IPS-NIHi7 (cell line): Measurements from ENCODE around the gene AFTPH.
"Not testable (repeated sequence)": the region's sequence is repeated elsewhere in the genome, so short reads cannot be mapped to it uniquely, and the experiment has no call there.

Experiments
- DNase-seq: peaks from one replicate; pipeline ENCODE4 v3.0.0; 2012; ENCODE audit warnings: mixed read lengths; ENCODE audit errors: extremely low spot score

Gene AFTPH

DNA sequence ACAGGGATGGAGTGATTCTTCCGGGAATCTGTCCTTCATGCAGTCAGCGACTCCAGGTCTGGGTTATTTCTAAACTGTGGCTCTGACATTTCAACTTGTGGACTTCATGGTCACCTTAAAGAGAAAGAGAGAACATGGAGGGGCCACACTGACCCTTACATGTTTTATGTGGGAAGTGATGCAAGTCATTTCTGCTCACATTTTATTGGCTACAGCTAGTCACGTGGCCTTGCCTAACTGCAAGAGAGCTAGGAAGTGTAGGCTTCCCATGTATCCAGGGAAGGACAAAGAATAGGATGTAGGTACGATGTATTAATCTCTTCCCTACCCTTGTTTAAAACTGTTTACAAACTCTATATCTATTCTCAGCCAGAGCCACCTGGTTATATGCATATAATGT is 30.3 kb upstream of the AFTPH start:
- no peak for DNase-seq

DNA sequence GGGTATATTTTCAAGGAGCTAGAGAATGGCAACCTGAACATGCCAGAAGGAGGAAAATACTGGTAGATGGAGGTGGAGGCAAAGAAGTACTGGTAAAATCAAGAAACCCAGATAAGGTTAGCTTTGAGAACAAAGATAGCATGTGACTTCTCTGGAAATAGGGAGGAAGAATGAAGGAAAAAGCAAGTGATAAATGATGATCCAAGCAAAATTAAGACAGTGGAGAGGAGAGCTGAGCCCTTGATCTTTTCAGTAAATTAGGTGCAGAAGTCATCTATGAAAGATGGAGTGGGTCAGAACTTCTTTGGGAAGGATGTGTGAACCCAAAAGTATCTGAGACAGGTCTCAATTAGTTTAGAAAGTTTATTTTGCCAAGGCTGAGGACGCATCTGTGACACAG is 25.7 kb upstream of the AFTPH start:
- DNase-seq: no peak

DNA sequence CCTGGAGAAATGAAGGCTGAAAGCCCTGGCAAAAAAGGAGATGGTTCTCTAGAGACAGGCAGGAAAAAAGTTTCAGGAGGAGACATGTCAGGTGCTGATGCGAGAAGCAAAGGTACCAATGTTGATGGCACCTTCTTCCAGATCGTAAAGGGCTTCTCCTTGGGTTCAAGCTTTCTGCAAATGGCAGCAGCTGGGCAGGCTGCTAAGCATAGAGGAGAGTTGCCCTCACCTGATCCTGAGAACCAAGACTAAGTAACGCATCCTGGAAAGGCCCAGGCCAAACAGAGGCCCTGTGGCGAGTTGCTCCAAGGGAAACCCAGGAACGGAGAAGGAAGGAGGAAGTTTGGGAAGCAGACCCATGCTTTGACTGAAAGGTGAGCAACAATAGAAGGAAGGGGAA is 23.6 kb upstream of the AFTPH start:
- DNase-seq: no peak

DNA sequence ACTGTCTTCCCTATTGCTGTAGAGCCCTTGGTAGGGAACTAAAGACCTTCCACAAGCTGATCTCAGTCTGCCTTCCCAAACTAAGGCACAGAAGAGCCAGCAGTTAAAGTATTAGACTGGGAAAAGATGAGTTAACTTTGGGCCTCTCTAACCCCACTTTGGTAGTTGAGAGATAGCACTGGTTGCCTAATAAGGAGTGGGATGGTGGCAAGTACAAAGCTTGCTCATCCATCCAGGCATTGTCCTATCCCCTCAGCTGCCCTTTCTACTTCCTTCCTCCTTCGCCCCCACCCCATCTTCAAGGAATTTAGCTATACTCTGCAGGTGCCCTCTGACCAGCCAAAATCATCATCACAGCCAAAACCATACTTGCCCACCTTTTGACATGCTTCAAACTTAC is 22.2 kb upstream of the AFTPH start:
- DNase-seq: no peak

DNA sequence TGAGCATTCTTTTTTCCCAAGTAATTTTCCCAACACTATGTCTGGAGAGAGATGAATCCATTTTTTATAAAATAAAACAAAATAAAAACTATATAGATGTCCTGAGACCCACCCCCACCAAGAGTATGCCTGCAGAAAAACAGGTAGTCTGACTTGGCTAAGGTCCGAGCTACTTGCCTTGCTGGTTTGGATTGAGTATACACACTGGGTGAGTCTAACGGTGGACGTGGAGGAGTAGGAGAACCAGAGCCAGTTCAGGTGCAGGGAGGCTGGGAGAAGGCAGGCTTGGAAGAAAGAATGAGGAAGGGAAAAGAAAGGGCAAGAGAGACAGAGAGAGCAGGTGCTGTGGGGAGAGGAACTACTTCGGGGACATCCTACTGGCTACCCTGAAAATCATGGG is 21.3 kb upstream of the AFTPH start:
- no peak for DNase-seq

DNA sequence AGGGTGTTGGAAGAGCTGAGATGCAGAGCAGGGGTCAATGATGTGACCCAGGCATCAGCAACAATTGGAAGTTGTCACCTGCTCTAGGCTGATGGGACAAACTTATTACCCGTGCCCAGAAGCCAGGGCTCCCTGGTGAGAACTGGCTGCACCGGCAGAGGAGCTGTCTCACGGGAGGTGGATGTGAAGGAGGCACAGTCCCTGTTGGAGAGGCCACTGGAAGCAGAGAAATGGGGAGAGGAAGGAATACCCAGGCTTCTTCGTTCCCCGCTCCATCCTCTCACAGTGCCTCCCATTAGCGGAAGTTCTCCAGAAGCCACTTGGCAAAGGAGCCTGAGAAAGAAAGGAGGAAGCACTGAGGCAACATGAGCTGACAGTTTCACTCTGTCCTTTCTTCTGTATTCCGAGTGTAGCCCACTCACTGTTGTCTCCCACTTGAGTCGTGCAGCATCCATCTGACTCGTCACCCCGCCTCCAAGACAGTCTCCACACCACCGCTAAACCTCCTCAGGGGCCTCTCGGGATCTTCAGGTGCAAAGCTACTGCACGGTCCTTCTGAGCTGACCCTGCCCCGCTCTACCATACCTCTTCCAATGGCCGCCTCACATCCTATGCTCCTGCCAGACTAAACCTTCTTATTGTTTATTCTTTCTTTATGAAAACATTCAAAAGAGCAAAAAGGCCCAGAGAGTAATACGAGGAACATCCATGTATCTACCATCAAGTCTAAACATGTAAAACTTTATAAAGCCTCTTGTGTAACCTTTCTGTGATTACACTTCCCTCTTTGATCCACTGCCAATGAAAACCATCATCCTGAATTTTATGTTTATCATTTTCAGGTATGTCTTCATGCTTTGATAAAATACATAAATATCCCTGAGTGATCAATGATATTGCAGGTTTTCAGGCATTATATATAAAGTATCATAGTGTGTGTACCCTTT is 19.1 kb upstream of the AFTPH start:
- DNase-seq: no peak

DNA sequence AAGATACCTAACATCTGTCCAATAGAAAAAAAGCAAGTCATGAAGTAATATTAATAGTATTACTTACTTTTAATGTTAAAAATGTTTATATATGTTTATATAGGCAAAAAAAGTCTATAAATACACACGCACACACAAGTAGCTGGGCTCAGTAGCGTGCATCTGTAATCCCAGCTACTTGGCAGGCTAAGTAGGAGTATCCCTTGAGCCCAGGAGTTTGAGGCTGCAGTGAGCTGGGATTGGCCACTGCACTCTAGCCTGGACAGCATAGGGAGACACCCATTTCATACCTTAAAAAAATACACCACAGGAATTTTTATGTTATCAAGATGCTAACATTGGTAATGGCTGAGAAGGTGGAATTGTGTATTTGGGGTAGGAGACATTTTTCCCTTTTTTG is 17.4 kb upstream of the AFTPH start:
- no peak for DNase-seq

DNA sequence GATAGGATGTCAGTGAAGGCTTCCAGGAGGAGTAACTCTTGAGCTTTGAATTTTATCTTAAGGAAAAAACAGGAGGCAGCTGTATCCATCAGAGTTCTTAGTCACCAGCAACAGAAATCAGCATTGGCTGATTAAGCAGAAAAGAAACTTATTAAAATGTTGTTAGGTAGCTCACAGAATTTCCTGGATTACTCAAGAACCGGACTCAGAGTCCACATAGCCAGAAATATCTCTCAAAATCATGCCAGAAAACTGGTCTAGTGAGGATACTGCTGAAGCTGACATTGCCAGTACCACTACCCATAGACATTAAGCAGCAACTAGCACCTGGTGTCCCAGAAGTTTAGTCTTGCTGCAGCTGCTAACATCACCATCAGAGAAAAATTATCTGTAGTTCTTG is 10.1 kb upstream of the AFTPH start:
- no peak for DNase-seq

DNA sequence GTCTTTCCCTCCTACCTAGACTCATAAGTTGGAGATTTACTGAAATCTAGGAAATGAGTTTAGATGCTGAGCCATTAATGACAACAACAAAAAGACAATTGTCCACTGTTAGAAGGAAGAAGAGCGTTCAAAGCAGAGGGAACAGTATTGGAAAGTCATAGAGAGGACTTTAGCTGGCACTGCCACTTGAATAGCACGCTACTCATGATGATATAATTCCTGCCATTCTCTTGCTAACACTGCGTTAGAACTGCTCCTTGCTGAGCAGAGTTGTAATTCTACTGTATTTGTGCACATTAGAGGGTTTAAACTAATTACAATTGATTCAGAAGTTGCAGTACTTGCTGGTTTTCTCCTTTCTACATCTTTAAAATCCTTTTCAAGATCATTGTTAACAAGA is 9.0 kb upstream of the AFTPH start:
- no peak for DNase-seq

DNA sequence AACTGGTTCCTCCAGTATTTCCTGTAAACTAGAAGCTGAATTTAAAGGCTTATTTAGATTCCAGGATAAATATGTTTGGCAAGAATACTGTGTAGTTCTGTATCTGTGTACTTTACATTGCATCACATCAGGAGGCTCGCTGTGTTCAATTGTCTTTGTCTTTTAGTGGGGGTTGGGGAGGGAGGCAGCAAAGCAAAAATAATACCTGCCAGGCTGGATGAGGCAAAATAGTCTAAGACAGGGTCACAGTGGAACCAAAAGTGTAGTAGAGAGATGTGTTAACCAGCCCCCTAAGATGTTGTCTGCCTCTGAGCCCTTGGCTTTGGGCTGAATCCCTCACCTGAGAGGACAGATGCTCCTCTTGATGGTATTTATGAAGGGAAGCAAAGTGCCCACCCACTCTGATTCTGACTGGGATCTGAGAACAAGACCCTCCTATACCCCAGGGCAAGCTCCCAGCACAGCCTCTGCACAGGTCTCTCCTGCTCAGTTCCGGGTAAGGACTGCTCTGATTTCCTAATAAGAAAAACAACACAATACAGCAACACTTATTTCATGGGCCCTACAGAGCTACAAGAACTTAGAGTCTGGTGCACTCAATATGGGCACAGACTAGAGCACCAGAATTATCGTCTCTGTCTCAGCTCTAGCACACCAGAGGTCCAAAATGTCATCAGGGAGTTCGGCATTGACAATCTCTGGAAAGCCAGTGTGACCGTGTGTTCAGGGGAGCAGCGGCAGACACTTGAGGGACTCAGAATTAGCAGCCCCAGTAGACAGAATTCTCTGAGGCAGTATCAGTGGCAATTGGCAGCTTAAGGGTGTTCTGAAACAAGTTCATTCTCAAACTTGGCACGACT is 7.2 kb upstream of the AFTPH start:
- DNase-seq: no peak

DNA sequence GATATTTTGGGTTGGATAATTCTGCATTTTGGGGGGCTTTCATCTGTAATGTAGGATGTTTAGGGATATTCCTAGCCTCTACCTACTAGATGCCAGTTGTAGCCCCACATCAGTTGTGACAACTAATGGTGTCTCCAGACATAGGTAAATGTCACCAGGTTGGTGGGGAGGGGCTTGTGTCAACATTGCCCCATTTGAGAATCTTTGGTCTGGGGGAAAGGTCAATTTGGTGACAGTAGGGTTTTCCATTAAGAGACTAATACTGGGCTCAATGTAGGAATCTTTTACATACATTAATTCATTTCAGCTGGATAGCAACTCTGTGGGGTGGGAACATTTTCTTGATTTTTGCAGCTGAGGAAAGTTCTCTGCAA is 6.6 kb upstream of the AFTPH start:
- no peak for DNase-seq

DNA sequence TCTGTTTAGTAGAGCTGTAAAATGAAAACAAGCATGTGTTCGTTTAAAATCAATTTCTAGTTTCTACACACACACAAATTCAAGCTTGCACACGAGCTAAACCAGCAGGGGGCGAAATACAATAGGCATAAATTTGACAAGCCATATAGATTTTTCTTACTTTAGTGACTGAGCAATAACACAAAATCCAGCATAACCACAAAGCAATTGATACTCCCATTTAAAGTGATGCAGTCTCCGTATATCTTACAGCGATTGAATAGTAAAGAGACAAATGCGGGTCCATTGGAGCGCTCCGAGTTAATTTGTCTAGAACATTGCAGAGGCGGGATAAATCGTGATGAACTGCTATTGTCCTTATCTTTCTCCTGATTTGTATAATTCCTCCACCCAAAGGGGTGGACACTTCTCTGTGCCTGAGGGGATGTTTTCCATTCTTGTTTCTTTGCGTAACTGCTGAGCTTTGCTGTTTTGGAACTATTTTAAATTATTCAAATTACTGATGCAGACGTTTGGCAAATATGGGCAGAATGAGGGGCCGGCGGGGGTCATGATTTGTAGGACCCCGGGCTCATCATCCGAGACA is 1.2 kb upstream of the AFTPH start:
- no peak for DNase-seq

DNA sequence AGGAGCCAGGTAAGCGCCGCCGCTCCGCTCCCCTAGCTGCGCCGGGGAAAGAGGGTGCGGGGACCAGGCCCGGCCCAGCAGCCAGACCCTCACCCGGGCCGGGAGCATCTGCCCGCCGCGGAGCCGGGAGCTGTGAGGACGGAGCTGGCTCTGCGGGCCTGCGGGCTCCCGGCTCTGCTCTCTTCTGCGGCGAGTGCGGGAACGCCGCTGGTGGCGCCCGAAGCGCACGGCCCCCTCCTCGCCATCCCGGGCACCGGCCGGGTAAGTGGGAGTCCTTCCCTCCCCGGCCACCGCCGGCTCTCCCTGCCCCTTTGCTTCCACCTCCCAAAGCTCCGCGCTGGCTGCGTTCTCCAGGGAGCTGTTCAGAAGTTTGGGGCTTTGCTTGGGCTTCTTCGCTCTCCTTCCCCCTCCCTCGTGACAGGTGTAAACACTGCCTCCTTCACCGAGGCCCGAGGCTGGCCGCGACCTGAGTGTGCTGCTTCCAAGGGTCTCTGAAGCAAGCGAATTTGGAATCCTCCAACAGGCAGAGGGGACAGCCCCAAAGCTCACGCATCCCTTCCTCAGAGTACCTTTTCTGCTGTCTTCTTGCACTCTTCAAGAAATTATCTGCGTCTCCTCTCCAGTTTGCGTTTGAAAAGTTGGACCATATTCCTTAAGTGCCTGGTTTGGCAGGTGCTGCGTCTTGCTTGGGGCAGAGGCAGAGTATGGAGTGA is 632 bp downstream of the AFTPH start:
- DNase-seq: peak; percentile 50

DNA sequence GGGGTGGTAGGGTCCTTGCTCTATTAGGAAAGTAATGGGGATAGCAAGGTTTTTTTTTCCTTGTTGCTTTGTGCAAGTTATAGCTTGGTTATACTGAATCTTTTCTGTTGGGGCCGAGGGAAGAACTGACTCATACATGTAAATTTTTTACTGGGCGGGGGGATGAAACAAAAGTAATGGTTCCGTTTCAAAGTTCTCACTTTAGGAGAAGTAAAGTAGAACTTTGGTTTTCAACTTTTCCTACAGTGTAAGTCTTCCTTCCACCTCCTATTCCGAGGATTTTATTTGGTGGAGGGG is 1.1 kb downstream of the AFTPH start:
- DNase-seq: no peak

DNA sequence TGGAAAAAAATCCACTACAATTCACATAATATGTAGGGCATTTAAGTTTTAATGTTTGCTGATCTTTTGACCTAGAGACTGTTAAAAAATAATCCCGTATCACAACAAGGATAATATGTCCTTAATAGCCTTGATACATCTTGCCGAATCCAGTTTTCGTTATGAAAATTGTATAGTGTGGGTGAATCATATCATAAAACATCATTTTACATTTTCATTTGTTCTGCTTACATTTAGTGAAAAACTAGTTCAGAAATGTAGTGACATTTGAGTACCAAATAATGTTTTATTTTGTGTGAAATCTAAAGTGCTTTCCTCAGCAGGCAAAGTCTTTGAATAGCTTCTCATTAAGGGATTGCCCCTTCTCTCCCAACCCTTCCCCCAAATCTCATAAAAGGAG is 1.9 kb downstream of the AFTPH start:
- DNase-seq: no peak

DNA sequence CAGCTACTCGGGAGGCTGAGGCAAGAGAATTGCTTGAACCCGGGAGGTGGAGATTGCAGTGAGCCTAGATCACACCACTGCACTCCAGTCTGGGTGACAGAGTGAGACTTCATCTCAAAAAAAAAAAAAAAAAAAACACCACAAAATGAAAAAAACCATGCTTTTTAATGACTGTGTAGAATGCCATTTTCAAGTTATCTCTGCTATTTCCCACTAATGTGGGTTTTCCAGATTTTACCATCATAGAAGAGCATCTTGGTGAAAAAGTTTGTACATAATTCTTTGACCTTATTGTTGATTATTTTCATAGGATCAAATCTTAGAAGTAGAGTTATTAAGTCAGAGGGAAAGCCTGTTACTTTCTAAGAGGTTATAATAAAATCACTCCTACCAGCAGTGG is 6.8 kb downstream of the AFTPH start:
- not testable (repeated sequence) for DNase-seq

DNA sequence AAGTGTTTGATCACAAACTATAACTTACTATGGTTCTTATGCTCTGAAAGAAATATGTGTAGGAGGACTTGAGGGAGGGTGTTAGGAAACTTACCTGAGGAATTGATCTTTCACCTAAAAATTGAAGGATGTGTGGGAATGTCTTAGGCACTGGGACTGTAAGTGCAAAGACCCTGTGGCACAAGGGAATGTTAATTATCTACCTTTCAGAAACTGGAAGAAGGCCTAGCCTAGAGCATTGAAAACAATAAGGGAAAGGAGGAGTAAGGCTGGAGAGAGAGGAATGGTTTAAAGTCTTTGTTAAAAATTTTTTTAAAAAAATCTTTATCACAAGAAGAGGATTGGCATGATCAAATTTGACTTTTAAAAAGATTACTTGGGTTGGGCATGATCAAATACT is 7.9 kb downstream of the AFTPH start:
- DNase-seq: no peak

DNA sequence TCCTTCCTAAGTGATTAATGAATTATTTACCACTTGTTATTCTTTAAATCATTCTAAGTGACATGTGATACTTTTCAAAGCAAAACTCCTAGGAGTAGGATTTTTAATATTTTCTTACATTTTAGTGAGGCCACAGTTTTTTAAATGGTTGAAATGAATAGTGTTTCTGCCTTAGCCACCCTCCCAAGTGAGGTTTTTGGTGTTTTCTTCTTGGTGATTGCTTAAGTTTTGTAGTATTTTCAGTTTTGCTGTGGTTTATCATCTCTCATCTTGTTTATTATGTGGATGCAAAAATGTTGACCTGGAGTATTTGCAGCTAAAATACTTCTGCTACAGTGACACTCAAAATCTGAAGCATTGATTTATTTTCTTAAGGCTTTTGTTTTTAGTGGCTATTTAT is 9.8 kb downstream of the AFTPH start:
- no peak for DNase-seq

DNA sequence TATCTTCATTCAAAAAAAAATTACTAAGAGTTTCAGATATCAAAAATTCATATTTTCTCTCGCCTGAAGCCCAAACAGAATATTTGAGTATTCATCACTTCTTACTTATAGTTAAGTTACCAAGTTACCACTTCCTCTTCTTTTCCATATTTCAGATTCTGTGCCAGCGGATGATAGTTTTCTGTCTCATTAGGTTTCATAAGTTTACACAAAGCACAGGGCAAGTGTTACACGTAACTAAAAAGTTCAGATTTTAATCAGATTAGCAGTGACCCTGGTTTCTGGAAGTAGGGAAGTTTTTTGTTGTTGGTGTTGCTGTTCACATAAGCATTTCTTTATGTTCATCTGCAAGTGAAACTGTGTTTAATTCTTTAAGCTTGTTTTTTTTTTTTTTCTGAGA is 10.2 kb downstream of the AFTPH start:
- no peak for DNase-seq

DNA sequence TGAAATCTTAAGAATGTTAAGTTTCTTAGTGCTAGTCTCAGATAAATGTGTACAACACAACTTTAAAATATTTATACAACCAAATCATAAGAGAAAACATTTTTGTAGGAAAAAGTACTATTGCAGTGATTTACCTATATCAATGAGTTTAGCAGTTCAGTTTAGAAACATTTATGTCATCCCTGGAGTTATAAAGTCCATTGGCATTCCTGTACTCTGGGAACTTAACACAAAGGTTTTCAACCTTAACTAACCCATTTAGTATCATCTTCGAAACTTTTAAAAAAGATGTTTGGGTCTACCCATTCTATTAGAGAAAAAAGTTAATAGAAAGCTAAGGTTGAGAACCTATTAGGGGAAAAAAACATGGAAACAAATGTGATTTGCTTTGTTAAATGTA is 10.9 kb downstream of the AFTPH start:
- no peak for DNase-seq

DNA sequence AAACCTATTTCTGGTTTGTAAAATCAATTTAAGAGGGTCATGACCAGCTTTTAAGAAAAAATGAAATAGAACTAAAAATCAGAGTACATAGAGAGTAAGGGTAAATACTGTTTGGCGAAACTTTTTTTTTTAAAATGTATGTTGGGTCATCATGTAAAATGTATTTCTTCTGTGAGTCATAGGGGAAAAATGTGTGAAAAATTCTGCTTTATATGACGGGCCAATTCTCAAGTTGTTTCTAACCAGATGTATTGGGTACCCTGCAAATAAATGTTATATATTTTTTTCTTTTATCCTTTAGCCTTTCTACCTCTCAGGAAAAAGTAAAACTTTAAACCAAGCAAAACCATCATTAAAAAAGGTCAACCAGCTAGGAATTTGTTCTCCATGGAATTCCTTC is 13.9 kb downstream of the AFTPH start:
- DNase-seq: no peak

DNA sequence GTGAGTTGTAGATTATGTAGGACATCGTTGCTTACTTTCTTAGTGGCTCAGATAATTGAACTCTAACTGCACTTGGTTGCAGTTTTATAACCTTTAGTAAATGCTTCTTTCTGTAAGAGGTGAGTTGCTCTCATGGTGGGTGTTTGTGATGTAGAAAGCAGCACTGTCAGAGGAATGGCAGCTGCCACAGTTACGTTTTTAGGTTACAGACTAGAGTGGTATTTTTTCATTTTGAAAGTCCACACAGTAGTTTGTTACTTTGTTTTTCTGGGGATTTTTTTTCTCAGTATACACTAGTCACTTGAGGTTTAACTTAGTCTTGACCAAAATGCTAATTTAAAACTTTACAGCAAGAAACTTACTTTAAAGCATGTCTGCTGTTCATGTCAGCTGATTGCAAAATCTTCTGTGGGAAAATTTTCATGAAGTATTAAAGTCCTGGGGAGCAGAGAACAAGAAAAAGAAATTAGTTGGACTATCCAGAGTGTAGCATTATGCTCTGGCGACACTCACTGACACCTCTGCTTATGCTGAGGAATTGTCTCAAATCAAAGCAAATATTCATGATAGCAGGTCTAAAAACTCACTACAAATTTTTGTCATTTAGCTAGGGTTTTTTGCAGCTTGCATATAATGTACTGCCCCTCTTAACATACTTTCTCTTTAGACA is 14.8 kb downstream of the AFTPH start:
- no peak for DNase-seq
